ENCODE data around the gene WDFY4. TPM values are rescaled to one million over a fixed set of nuclear protein-coding genes. Genes with fewer than 3 reads are reported as not detected.

WDFY4 gene
- total RNA-seq, 1 experiment from 2014 or later, result 0.22 TPM

GRCh38 chr10:48968036-48968435, 283.4 kb downstream of the WDFY4 start:
- intact Hi-C loops (cut with micrococcal nuclease), result no loop called here
- H3K36me3 ChIP-seq (ENCODE audit: control insufficient read depth in 1 of 2, insufficient read depth in 2 of 2, low read length in 2 of 2), result no peaks in the 10 kb centered on the region
- no peaks in the 10 kb centered on the region for H4K20me1 ChIP-seq (ENCODE audit: insufficient read depth)
- TF ChIP-seq EZH2phosphoT487 (IDR thresholded peaks at IDR 0.05; ENCODE audit: borderline replicate concordance) (no peak), JUND (IDR thresholded peaks at IDR 0.05) (no peak), RAD21 (IDR thresholded peaks at IDR 0.05; ENCODE audit: low read depth) (no peak), POLR2AphosphoS5 (IDR thresholded peaks at IDR 0.05; ENCODE audit: low read depth, low read length) (no peak), ELF1 (IDR thresholded peaks at IDR 0.05; ENCODE audit: borderline replicate concordance, low read depth) (no peak), ZNF274 (IDR thresholded peaks at IDR 0.05; ENCODE audit: low read depth, low read length) (no peak), SRF (IDR thresholded peaks at IDR 0.05; ENCODE audit: low read depth) (no peak), ATF3 (IDR thresholded peaks at IDR 0.05) (no peak), EZH2 (IDR thresholded peaks at IDR 0.05) (no peak), SIN3A (IDR thresholded peaks at IDR 0.05; ENCODE audit: low read depth) (no peak), REST (IDR thresholded peaks at IDR 0.05; ENCODE audit: low read depth) (no peak), SP1 (IDR thresholded peaks at IDR 0.05; ENCODE audit: low read depth) (no peak), EGR1 (IDR thresholded peaks at IDR 0.05; ENCODE audit: low read depth) (no peak), CEBPB (IDR thresholded peaks at IDR 0.05; ENCODE audit: low read depth) (no peak), CTCF (IDR thresholded peaks at IDR 0.05 in 2 of 3, conservative IDR thresholded peaks at IDR 0.05 in 1 of 3; ENCODE audit: borderline replicate concordance in 1 of 3, insufficient read depth in 1 of 3, low read depth in 2 of 3, low read length in 2 of 3) (no peak), ZBTB33 (IDR thresholded peaks at IDR 0.05; ENCODE audit: extremely low read depth, insufficient replicate concordance, low read length) (no peak), FOSL1 (IDR thresholded peaks at IDR 0.05; ENCODE audit: low read depth) (no peak), CBX3 (IDR thresholded peaks at IDR 0.05; ENCODE audit: low read depth) (no peak), TCF7L2 (IDR thresholded peaks at IDR 0.05; ENCODE audit: borderline replicate concordance, extremely low read depth, insufficient read depth, insufficient read length) (no peak)
- DNase-seq (ENCODE audit: low read depth, low spot score) (no peak), ATAC-seq (no peak)
- no peak overlapping the region for H3K4me3 ChIP-seq (replicated peaks in 1 of 2; ENCODE audit: low read depth in 1 of 2, low read length in 2 of 2)
- H3K27ac ChIP-seq (ENCODE audit: low read depth, low read length), result no peak overlapping the region
- ChIA-PET CTCF (no interaction called here), POLR2A (no interaction called here), RAD21 (ENCODE audit: low non-redundant PET in 1 of 2, low total read pairs in 2 of 2, uncharacterized antibody in 2 of 2, unreplicated experiment in 2 of 2) (no interaction called here)
- H3K4me2 ChIP-seq (ENCODE audit: low read length), result no peak overlapping the region
- no peaks in the 10 kb centered on the region for H3K9me2 ChIP-seq (ENCODE audit: insufficient read depth)
- H2AFZ ChIP-seq (ENCODE audit: low read depth, low read length, poor library complexity, severe bottlenecking), result no peak overlapping the region
- H3K79me2 ChIP-seq (ENCODE audit: insufficient read depth, low read length), result no peaks in the 10 kb centered on the region
- H3K27me3 ChIP-seq (ENCODE audit: insufficient read depth, low read length), result peaks cover 36% of the 10 kb centered on the region; the same call in 1 of the 2 replicates
- no peak overlapping the region for H3K9ac ChIP-seq (ENCODE audit: low read length)
- H3K9me3 ChIP-seq (ENCODE audit: control insufficient read depth in 1 of 2, insufficient read depth in 1 of 2, low read depth in 1 of 2, low read length in 2 of 2), result no peaks in the 10 kb centered on the region
- no TSS peak for BruUV-seq (replicated peaks)
- no peaks in the 10 kb centered on the region for H3K4me1 ChIP-seq (ENCODE audit: control insufficient read depth in 1 of 2, insufficient read depth in 2 of 2, low read length in 2 of 2)
